HG02678 (cell line): Measurements from ENCODE around the gene OPN5.

Experiments
- ATAC-seq: cut with Tn5 transposase; IDR thresholded peaks from one replicate; pipeline ENCODE4 v1.9.1; 2021; ENCODE audit warnings: mild to moderate bottlenecking, moderate library complexity; ENCODE audit not compliant: unreplicated experiment

Gene OPN5

DNA sequence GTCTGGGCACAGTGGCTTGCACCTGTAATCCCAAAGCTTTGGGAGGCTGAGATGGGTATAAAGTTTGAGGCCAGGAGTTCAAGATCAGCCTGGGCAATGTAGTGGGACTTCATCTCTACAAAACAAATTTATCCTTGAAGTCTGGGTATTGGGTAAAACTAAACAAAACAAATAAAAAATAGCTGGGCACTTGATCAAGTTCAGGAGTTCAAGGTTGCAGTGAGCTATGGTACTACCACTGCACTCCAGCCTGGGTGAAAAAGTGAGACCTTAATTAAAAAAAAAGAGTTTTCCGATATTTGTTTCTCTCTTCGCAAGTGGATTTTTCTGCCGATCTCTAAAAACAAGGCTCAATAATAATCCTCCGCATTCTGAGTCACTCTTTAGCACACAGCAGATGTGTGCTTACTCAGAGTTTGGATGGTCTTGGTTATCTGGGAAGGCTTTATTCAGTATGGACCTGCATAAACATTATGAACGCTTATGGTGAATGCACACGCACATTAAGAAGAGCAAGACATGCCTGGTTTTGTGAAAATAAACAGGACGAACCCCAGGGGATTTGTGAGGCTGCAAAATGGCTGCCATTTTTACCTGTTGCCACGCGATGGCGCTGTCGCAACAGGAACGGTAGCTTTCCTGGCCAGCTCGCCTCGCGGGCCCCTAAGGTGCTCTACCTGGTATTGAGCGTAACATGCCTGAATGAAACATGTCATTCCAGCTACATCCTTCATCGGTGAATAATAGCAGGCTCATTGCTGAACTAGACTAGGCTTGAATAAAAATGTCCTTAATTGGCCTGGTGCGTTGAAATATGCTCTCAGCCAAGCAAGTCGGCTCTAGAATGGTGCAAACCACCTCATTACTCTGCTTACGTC is 6.0 kb downstream of the OPN5 start:
- peak; percentile 80 for ATAC-seq

DNA sequence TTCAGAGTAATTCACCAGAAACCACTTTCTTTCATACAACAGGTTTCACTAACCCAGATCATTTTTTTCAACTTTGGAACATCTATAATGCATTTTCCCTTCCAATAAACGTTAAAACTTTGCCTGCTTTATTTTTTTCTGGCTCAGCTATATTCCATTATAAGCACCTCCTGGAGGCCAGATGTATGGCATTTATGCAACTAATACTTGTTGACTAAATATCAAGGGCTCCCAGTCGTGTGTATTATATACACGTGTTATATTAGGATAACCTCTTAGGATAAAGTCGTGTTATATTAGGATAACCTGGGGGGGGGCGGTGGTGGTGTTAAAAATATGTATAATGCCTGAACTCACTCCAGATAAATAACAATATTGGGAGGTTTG is 6.7 kb downstream of the OPN5 start:
- no peak for ATAC-seq

DNA sequence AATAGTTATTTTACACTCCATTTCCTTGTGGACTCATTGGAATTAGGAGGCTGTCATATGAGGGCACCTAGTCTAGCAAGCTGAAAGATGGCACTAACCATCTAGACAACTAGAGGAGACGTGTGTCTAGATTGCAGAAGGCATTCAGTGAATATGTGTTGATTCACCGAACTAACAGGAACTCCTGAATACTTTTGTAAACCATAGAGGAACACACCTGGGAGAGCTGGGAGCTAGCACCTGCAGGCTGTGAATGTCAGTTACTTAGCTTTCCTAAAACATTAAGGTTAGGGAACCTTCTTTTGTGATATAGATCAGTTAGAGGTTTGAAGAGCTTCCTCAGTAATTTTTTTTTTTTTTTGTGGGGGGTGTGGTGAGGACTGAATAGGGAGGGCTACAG is 7.7 kb downstream of the OPN5 start:
- ATAC-seq, result no peak

DNA sequence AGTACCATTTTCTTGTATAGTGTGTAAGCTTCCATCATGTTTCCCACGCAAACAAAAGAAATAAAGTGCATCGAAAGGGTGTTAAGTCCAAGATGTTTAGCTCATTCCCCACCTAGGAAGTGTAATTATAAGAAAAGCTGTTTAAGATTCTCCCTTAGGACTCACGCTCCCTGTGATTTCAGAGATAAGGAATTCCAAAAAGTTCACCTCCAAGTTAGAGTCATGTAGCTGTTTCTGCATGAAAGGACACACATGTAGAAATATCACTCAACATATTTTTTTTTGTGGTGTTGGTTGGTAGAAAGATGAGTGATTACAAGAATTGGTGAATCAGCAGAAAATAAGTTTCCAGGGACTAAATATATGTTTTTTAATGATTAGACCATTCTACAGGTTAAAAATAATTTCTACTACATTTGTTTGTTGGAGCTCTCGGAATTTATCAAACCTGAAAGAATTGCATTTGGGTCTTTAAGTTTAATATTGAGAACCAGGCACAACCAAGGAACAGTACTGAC is 10.4 kb downstream of the OPN5 start:
- ATAC-seq, result no peak

GRCh38 chr6:47794577-47795135 is 12.8 kb downstream of the OPN5 start:
- no peak for ATAC-seq

DNA sequence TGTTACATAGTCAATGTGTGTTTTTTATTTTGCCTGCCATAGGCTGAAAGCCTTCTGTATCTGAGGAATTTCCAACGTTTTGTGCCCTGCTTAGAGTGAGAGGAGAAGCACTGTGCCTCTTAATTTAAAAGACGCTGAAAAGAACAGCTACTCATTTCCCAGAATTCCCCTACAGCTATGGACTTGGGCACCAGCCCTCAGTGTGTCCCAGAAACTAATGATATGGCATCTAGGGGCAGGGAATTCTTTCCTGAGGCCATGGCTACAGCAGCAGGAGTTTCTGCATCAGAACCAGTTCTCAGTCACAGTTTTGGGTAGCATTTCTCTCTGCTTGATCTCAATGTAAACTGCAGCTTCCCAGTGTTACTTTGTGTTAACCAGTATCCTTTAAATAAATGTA is 20.2 kb downstream of the OPN5 start:
- ATAC-seq, result no peak

GRCh38 chr6:47804821-47805220 is 23.0 kb downstream of the OPN5 start:
- no peak for ATAC-seq

- ATAC-seq, result no peak
Measured at GRCh38 chr6:47809873-47810272, 28.0 kb downstream of the OPN5 start.

DNA sequence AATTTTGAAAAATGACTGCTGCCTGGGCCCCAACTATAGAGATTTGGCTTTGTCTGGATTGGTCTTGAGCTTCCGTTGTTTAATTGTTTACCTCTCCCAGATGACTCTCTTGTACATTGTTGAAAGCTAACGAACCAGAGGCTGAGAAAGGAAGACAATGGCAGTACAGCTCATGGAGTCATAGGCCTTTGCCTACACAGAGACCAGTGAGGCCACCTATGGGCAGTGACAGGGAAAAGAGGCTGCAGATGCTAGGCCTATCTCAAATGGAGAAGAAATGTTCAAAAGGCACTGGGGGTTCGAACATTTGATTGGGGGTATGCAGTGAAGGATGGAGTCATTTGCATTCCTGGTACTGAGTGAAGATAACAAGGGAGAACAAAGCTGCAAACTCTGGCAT is 29.1 kb downstream of the OPN5 start:
- no peak for ATAC-seq

- no peak for ATAC-seq
Measured at GRCh38 chr6:47811443-47811842, 29.6 kb downstream of the OPN5 start.

DNA sequence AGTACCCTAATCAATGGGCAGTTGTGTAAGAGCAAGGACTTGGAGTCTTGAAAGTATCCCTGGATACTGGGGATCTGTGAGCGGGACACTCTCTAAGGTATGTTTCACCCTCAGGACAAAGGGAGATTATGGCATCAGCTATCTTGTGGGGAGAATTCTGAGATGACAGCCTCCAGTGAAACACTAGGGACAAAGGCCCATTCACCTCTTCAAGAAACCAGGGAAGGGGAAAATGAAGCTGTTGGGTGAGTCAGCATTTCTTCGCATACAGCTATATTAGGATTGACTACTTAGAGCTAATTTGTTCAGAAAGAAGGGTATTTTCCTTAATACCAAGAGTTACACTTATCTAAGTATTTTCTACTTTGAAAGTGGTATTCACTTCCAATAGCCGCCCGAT is 35.9 kb downstream of the OPN5 start:
- ATAC-seq, result no peak

GRCh38 chr6:47819461-47819860 is 37.6 kb downstream of the OPN5 start:
- ATAC-seq, result no peak

- ATAC-seq, result no peak
Measured at GRCh38 chr6:47822856-47823554, 41.2 kb downstream of the OPN5 start.

DNA sequence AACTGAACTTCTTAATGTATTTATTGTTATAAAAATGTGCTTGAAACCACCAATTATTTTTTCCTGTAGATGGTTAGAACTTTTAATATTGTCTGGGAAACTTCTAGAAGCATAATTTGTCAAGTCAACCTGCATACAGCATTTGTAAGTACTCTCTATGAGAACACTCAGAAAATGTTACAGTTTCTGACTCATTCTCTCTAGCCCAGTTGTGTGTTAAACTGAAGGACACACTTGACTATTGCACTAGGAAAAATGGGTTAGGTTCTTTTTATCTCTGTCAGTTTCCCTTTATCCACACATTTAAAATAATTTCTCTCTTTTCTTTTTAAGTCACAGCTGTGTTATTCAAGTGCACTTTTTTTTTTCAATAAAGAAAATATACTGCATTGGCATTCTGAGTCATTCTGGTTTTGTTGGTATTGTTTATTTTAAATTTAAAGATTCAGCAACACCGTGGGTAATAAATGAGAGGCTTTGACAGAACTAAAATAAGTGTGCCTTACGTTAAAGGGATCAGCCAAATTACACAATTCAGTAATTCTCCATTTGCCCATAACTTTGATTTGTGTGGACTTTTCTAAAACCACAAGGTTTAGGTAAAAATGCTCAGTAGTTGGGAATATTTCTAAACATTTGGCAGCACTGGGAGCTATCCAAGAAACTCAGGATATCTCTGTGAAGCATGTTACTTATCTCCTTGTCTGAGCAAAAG is 50.7 kb downstream of the OPN5 start:
- ATAC-seq, result no peak

DNA sequence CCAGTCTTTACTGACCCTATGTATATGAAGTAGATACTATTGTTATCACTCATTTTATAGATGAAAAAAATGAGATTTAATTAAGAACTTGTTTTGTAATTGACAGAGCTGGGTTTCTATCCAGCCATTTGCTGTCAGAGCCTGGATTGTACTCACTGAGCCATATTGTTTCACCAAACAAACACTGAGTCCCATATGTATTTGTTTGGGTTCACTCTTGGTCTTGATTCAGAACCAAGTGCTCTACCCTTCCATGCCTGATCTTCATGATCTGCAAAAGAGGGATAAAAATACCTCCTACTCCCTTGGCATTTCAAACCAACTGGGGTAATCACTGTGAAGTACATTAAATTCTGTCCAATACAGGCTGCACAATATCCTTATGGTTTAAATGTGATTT is 52.4 kb downstream of the OPN5 start:
- no peak for ATAC-seq

DNA sequence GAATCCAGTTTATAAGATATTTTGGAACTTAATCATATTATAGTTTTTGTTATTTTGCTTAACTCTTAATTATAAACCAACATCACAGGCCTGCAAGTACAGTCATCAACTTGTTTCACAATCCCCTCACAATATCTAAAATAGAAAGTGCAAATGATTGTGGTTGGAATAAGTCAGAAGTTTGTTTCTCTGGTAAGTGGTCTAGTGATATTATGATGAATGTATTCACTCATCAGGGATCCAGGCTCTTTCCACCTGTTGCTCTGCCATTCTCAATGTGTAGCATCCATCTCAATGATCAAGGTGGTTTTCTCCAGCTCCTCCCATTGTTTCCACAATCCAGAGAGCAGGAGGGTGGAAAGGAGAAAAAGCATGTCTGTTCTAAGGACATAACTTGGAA is 54.2 kb downstream of the OPN5 start:
- ATAC-seq, result no peak

GRCh38 chr6:47836639-47837038 is 54.8 kb downstream of the OPN5 start:
- ATAC-seq, result no peak

DNA sequence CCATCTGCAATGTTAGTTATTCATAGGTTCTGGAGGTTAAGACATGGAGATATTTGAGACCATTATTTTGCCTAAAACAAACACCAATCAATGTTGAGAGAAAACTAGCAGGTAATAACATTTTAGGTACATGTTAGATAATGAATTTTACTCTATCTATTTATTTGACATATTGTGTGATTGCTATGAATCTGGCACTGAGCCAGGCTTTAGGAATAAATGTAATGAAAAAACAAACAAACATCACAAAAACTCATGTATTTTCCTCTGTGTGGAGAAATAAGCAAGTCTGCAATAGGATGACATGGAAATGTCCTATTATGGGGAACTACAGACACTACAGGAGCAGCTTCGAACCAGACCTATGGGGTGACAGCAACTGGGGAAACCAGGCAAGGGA is 57.8 kb downstream of the OPN5 start:
- ATAC-seq, result no peak

GRCh38 chr6:47844881-47845280 is 63.0 kb downstream of the OPN5 start:
- no peak for ATAC-seq

- no peak for ATAC-seq
Measured at GRCh38 chr6:47846752-47847151, 64.9 kb downstream of the OPN5 start.

GRCh38 chr6:47851091-47851490 is 69.3 kb downstream of the OPN5 start:
- ATAC-seq, result no peak
